HG03095 (cell line): ENCODE measurements around the gene SLC25A24.
"Not testable (repeated sequence)": the region's sequence is repeated elsewhere in the genome, so short reads cannot be mapped to it uniquely, and the experiment has no call there.

ENCODE experiments used
- ATAC-seq: cut with Tn5 transposase; IDR thresholded peaks from one replicate; pipeline ENCODE4 v1.9.1; 2021; ENCODE audit warnings: moderate library complexity; ENCODE audit not compliant: unreplicated experiment

The SLC25A24 gene

GRCh38 chr1:108140936-108141335, 59.2 kb downstream of the SLC25A24 start:
- ATAC-seq: no peak

- no peak for ATAC-seq
These were observed 60.0 kb downstream of the SLC25A24 start for GRCh38 chr1:108140177-108140576.

- ATAC-seq: not testable (repeated sequence)
These were observed 60.6 kb downstream of the SLC25A24 start for GRCh38 chr1:108139555-108139954.

GRCh38 chr1:108133148-108133547, 67.0 kb downstream of the SLC25A24 start:
- ATAC-seq: not testable (repeated sequence)

GRCh38 chr1:108132367-108132766, 67.8 kb downstream of the SLC25A24 start:
- ATAC-seq: not testable (repeated sequence)

- ATAC-seq: not testable (repeated sequence)
These were observed 68.9 kb downstream of the SLC25A24 start for GRCh38 chr1:108131281-108131680.

GRCh38 chr1:108130794-108131193, 69.3 kb downstream of the SLC25A24 start:
- no peak for ATAC-seq

- ATAC-seq: no peak
These were observed 70.1 kb downstream of the SLC25A24 start for GRCh38 chr1:108129999-108130398.

- peak; percentile 90 for ATAC-seq
These were observed 74.6 kb downstream of the SLC25A24 start for GRCh38 chr1:108125312-108126138.

- ATAC-seq: no peak
These were observed 75.4 kb downstream of the SLC25A24 start for GRCh38 chr1:108124622-108125311.

GRCh38 chr1:108124023-108124422, 76.1 kb downstream of the SLC25A24 start:
- no peak for ATAC-seq

- ATAC-seq: no peak
These were observed 78.6 kb downstream of the SLC25A24 start for GRCh38 chr1:108121358-108122143.

GRCh38 chr1:108120163-108120562, 80.0 kb downstream of the SLC25A24 start:
- no peak for ATAC-seq

- no peak for ATAC-seq
These were observed 80.6 kb downstream of the SLC25A24 start for GRCh38 chr1:108119500-108119899.

GRCh38 chr1:108117945-108118902, 81.9 kb downstream of the SLC25A24 start:
- ATAC-seq: no peak

GRCh38 chr1:108117237-108117636, 82.9 kb downstream of the SLC25A24 start:
- ATAC-seq: no peak

- no peak for ATAC-seq
These were observed 86.0 kb downstream of the SLC25A24 start for GRCh38 chr1:108114033-108114599.

- no peak for ATAC-seq
These were observed 86.6 kb downstream of the SLC25A24 start for GRCh38 chr1:108113496-108113895.

- ATAC-seq: no peak
These were observed 90.7 kb downstream of the SLC25A24 start for GRCh38 chr1:108109295-108109973.
